Measurements from ENCODE around the gene MEIG1. TPM values are rescaled to one million over a fixed set of nuclear protein-coding genes. Genes with fewer than 3 reads are reported as not detected.
"Not testable (repeated sequence)": the region's sequence is repeated elsewhere in the genome, so short reads cannot be mapped to it uniquely, and the experiment has no call there.

Gene MEIG1, protein sequence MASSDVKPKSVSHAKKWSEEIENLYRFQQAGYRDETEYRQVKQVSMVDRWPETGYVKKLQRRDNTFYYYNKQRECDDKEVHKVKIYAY
- not detected in 2 replicates for total RNA-seq

DNA sequence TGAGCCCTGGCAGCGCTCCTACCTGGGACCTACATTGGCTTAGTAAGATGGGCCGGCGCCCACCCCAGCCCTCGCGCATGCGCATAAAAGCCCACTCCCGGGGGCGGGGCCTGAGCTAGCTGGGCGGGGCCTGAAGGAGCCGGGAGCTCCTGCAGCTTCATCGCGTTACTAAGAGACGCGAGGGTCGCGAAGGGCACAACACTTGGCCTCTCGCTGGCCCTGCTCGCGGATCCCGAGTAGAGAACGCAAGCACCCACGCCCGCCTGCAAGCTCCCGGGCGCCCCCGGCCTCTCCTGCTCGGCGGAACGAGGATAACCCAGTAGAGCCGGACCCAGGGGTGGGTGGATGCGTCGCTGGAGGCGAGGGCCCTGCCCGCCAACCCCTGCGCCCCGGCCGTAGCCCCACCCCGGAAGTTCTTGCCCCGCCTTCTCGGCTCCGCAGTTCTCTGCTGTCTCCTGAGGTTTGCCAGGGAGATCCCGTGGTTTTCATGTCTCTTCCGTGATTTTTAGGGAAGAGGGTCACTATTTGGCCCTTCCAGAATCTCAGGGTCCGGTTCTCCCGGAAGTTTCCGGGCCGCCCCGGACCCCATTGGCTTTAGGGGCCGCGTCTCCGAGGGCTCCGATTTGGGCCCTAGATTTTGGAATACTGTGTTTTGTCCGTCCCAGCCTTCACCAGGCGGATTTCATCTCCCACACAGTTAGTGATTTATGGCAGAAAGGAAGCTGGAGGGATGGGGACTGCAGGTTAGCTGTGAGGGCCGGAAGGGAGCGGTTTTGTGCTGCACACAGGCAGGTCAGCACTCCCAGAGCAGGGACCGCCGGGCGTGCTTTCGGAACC is at the start of gene MEIG1:
MEIG1 (plus strand) TSS at position 168 of the 837 bp plus-strand sequence. CDS start 7,081 bp downstream, outside the sequence.
- peak; percentile 90 for DNase-seq

DNA sequence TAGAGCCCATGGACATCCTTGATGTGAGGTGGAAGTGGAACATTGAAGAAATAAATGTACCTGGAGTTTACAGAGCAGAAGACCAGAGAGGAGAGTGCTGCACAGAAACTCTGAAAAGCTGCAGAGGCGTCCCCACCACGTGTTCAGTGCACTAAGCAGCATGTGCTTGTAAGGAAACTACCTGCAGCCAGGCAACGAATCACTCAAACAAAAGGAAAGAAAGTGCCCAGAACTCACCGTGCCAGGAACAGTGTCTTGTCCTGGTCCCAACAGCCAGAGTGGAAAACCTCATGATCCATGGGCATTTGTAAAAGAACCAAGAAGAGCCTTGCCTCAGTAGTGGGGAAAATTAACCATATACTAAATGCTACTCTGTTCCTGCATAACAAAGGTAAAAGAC is 48.2 kb upstream of the MEIG1 start:
- DNase-seq, result no peak

DNA sequence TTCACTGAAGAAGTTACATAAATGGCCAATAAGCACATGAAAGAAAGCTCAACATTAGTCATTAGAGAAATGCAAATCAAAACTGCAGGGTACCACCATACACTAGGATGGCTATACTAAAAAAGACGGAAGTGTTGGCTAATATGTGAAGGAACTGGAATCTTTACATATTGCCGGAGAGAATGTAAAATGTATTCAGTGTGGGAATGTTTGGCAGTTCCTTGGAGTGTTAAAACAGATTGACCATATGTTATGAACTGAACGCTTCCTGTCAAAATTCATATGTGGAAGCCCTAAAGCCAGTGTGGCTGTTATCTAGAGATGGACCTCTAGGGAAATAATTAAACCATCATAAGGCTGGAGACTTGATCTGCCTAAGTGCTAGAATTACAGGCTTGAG is 47.4 kb upstream of the MEIG1 start:
- no peak for DNase-seq

DNA sequence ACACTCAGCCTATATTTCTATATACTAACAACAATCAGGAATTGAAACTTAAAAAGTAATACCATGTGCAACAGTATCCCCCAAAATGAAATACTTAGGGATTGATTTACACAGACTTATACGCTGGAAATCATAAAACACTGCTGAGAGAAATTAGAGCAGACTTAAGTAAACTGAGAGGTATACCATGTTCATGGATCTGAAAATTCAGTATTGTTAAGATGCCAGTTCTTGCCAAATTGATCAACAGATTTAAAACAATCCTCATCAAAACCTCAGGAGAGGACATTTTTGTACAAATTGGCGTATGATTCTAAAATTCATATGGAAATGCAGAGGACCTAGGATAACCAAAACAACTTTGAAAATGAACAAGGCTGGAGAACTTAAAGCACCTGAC is 42.6 kb upstream of the MEIG1 start:
- no peak for DNase-seq

DNA sequence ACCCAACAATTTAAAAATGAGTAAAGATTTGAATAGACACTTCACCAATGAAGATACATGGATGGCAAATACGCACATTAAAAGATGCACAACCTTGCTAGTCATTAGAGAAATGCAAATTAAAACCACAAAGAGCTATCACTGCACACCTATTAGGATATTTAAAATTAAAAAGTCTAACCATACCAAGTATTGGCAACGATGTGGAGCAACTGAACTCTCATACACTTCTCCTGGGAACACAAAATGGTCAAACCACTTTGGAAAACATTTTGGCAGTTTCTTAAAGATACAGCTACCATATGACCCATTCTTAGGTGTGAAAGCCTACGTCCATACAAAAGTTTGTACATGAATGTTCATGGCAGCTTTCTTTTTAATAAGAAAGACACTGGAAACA is 41.4 kb upstream of the MEIG1 start:
- DNase-seq, result no peak

DNA sequence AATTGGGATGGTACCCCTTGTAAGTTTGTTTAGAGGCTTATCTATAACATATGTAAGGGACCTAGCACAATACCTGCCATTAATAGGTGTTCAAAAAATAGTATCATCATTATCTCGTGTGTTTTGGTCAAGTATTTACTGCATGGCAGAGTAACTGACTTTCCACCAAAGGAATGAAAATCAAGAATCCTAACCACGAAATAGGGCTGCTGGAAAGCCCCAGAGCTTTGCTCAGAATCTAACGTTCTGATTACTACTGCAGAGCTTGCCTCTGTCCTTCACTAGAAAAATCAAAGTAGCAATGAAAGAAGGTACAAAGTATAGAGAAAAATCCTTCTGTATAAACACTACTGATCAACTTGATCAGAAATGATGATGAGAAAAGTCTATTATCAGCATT is 40.2 kb upstream of the MEIG1 start:
- DNase-seq, result no peak

DNA sequence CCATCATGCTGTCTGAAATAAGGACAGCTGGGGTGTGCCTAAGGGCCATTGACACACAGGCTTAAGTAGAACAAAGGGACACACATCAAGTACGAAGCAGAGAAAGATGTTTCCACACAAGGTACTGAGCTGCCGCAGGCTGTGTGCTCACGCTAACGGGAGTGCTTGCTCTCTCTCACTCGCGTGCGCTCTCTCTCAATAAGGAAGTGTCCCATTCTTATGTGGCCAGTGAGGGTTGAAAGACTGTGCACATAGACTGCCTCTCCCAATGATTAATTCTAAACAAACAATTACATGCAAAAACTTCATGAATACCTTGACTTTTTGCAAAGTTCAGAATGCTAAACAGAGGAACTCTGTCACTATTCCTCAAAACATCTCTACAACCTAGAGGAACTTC is 35.2 kb upstream of the MEIG1 start:
- no peak for DNase-seq

DNA sequence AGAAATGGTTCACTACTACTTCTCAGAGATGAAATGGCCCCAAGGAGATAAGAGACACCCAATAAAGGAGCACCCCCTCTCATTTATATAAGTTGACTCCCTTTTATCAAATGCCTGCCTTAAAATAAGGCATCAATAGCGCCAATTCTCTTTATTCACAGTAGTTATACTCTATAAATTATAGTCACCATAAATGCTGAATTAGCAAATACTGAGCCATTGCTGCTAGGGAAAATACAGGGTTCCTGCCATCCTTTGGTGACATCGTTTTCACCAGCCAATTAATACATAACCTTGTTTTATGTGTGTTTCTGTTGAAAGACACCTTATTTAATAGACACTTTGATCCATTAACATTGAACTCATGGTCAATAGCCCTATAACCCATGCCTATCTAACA is 33.9 kb upstream of the MEIG1 start:
- no peak for DNase-seq

DNA sequence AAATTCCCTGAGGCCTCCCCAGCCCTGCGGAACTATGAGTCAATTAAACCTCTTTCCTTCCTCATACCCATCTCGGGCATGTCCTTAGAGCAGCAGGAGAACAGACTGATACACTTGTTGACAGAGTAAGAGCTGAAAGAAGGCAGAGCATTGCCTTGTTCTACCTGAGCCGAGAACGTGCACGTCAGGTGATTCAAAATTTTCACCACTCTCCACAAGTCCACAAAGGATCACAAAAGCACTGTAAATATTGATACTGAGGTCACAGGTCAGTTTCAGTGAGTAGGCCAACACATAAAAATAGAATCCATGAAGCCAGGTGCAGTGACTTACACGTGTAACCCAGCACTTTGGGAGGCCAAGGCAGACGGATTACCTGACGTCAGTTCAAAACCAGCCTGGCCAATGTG is 33.1 kb upstream of the MEIG1 start:
- peak; percentile 3 for DNase-seq

DNA sequence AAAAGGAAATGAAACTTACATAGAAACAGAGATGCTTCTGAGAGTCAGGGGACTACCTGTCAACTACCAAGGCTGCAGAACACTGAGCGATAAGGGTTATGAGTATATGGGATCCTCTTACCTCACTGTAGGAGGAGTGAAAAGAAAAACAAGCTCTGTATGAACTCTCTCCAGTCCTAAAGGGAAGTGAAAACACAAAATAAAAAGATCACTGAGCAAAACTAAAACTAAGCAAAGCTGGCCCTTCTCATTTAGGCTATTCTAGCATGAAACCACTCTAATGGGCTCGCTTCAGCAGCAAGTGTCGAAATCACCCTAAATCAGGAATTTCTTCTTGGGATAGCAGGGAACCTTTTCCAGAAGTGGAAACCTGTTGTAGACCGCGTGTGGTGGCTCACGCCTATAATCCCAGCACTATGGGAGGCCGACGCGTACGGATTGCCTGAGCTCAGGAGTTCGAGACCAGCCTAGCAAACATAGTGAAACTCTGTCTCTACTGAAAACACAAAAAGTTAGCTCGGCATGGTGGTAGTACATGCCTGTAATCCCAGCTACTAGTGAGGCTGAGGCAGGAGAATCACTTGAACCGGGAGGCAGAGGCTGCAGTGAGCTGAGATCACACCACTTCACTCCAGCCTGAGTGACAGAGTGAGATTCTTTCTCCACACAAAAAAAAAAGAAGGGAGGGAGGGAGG is 32.3 kb upstream of the MEIG1 start:
- no peak for DNase-seq

DNA sequence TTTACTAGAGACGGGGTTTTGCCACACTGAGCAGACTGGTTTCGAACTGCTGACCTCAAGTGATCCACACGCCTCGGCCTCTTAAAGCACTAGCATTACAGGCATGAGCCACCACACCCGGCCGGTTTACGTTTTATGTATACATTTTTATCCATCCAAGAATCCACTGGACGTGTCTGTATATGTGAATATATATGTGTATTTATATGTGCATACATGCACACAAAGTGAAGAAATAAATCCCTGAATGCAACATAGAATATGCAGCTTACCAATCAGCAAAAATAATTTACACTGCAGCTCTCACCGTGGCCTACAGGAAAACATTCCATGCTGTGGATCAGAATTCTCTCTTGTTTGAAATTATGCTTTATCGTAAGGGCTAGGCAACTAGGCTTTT is 28.6 kb upstream of the MEIG1 start:
- DNase-seq, result no peak

DNA sequence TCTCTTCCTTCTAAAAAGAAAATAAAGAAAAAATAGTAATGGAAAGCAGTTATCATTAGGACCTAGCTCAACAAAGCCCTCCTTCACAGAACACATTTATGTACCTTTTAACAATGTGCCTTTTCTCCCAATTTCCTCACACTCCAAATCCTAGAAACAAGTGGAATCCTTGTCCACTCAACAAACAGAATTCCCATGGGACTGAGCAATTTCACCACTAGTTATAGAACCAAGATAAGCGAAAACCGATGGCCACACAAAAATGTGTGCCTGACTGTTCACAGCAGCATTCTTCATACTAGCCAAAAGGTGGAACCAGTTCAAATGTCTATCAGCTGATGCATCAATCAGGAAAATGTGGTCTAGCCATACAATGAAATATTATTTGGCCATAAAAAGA is 22.6 kb upstream of the MEIG1 start:
- no peak for DNase-seq

DNA sequence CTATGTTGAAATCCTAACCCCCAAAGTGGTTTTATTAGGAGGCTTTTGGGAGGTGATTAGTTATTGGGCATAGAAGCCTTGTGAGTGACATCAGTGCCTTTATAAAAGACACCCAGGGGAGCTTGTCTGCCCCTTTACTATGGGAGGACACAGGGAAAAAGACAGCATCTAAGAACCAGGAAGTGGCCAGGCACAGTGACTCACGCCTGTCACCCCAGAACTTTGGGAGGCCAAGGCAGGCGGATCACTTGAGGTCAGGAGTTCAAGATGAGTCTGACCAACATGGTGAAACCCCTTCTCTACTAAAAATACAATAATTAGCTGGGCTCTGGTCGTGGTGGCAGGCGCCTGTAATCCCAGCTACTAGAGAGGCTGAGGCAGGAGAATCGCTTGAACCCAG is 20.2 kb upstream of the MEIG1 start:
- DNase-seq, result not testable (repeated sequence)

DNA sequence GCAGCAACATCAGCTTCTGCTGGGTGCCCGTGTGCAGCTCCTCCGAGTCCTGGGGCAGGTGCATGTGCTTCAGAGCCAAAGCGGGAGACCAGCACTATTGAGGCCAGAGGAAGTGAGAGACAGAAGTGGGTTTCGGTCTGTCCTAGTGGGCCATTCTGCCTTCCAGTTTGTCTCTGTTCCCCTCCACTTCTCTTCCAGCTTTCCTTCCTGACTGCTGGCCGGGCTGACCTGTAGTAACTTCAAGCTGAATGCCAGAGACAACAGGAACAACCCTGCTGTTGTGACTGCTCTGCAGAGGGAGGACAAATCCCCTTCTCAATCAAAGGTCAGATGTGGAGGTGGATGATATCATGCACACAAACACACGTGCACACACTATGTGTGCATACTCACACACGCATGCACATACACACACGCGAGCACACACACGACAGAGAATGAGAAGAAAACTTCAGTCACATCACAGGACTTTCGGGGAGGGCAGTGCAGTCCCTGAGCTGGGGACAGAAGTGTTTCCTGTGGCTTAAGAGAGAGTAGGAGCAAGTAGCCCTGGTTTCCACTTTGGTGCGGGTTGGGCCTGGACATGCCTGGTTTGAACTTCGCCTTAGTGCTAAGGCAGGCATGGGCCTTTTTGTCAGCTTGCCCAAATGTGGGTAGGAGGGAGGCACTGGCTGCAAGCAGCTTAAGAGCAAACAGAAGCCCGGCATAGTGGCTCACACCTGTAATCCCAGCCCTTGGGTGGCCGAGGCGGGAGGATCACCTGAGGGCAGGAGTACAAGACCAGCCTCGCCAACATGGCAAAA is 16.8 kb upstream of the MEIG1 start:
- not testable (repeated sequence) for DNase-seq

DNA sequence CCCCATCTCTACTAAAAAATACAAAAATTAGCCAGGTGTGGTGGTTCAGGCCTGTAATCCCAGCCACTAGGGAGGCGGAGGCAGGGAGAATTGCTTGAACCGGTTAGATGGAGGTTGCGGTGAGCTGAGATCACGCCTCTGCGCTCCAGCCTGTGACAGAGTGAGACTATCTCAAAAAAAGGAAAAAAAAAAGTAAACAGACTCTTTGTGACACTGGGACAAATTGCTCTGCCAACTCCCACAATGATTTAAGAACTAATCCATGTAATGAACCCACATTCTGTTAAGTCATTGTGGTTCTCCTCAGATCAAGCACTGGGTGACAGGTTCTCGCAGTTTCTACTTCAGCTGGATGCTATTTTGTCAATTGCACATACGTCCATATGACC is 16.2 kb upstream of the MEIG1 start:
- not testable (repeated sequence) for DNase-seq

DNA sequence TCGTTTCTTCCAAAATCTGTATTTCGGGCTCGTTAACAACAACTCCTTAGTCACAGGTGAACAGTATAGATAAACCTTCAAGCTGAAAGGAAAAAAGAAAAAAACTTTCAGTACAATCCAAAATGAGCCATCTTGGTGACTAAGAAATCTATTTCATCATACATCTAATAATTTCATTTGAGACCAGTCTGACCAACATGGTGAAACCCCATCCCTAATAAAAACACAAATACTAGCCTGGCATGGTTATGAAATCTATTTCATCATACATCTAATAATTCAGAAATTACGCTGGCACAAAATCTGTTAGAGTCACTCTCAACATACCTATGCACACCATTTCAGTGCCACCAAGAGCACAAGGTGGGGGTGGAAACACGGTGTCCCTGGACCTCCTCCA is 14.1 kb upstream of the MEIG1 start:
- no peak for DNase-seq

DNA sequence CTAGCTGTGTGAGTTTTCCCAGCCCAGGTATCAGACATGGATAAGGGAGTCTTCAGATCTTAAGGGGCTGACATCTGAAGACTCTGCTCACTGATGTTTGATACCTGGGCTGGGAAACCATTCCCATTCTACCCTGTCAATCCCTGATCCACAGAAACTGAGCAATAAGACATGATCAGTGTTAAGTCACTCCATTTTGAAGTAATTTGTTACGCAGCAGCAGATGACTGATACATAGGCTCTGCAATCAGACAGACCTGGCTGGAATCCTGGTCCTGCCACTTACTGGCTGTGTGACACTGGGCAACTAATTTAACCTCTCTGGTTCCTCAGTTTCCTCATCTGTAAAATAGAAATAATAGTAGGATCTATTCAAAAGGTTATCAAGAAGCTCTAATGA is 11.9 kb upstream of the MEIG1 start:
- no peak for DNase-seq

DNA sequence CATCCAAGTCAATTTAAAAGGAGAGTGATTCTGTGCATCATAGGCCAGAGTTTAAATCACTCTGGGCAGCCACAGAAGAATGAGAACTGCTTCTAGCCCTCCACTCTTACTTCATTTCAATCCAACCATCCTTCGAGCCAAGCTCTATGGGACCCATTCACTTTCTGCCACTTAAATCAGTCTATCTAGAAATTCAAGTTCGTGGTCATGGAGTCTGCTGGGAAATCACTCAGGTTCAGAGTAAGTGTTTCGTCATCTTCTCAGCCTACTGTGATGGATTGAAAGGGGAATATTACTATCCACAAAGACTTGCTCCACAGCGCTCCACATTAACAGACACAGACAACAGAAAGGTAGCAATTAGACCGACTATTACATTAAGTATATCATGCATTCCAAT is 9.9 kb upstream of the MEIG1 start:
- no peak for DNase-seq

DNA sequence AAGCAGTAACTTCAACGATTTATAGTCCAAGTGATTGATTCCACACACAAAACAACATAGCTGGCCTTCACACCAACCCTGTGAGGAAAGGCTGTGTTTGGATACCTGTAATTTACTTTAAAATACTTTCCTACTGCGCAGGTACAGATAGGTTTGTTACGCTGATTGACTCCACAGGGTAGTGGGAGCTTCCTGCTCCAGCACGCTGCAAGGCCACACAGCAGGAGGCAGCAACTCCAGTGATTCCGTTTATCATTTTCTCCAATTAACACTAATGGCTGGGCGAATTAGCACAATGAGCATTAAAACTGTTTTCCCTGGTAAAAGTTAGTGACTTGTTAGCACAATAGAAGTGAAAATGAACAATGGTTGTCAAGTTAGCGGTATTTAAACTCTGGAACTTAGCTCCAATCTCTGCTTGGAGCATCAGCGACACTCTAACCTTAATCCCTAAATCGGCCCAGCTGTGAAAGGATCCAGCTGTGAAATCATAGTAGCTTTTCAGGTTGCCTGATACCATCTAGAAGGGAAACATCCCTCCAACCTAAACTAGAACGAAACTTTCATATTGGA is 6.3 kb upstream of the MEIG1 start:
- peak; percentile 38 for DNase-seq

DNA sequence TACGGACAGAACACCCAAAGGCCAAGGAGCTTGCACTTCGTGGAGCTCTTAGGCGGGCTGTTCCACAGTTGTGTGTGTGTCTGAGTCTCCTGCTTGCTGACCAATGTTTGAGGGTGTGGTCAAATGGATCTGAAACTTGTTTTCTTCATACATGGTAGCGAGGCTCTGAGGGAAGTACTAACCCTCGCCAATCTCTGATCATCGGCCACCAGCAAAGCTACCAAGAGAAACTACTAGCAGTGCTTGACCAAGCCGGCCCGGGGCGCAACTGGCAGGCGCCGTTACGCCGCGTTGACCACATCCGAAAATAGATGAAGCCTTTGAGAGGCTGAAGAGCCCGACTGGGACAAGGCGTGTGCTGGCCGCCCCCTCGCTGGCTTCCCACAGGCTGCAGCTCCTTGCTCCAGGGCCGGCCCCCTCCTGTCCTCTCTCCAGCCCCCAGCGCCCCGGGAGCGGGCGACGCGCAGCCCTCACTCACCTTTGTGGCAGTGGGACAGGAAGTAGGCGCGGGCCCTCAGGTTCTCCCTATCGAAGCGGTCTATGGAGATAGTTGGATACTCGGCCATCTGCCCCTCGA is 5.7 kb upstream of the MEIG1 start:
- DNase-seq, result peak; percentile 69

DNA sequence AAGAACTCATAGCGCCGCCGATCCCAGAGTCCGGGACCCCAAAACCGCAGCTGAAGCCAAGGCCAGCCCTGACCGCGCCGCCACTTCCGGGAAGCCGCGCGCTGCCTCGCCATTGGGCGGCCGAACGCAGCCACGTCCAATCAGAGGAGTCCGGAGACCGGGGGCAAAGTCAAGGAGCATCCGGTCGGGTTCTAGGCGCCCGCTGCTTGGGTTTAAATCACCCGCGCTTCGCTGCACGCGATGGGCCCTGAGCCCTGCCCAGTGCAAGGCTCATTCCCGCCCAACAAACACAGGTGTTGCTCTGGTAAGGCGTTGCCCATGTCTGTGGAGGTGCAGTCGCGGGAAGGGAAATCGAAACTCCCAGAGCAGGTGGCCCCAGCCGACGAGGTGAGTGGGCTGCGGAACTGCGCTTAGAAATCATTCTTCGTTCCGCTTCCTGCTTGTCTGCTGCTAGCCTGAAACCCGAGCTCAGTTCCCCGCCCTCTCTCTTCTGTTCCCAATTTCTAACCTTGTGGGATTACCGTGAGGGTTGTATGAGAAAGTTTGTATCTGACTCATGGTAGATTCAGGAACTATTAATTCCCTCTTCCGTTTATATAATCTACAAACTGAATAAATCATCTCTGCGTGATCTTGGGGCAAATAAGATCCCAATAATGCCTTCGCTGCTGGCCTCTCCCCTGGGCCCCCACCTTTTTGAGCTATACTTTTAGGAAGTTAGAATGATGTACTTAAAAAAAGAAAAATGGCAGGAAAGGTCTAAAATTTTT is 5.0 kb upstream of the MEIG1 start, which contains the start of gene DCLRE1C:
DCLRE1C (minus strand) TSS at position 96 of the 770 bp plus-strand sequence; CDS start at position 10, 86 bp downstream.
- DNase-seq, result peak; percentile 91

Data from dermis blood vessel endothelial cell (primary cell).